Peyer's patch (tissue), 4 donors: ENCODE data around the gene TTLL12.

Source experiments
- CTCF ChIP-seq, 6 experiments: fragments of 450-650 bp in 4 of 6; fragments of 200-600 bp in 2 of 6; sonication (generic) in 1 of 6; IDR thresholded peaks; one replicate each; pipeline ENCODE4 v1.5.1; 2017 to 2019; ENCODE audit warnings: antibody characterized with exemption in 6 of 6, mild to moderate bottlenecking in 3 of 6, moderate library complexity in 1 of 6
- POLR2A ChIP-seq, 2 donors: fragments of 450-650 bp; IDR thresholded peaks; one replicate each; pipeline ENCODE4 v1.5.1; 2017; ENCODE audit warnings: antibody characterized with exemption in 2 of 2, mild to moderate bottlenecking in 2 of 2, moderate library complexity in 2 of 2

GRCh38 chr22:43234264-43234988 lies 47.5 kb upstream of the TTLL12 start:
- TF ChIP-seq CTCF (IDR thresholded peaks at IDR 0.05) (no peak), POLR2A (IDR thresholded peaks at IDR 0.05) (no peak)
